ENCODE data around the gene CHPF. TPM values are rescaled to one million over a fixed set of nuclear protein-coding genes. Genes with fewer than 3 reads are reported as not detected.

Gene CHPF
- total RNA-seq, 1 experiment from 2014 or later: 17.5 TPM

DNA sequence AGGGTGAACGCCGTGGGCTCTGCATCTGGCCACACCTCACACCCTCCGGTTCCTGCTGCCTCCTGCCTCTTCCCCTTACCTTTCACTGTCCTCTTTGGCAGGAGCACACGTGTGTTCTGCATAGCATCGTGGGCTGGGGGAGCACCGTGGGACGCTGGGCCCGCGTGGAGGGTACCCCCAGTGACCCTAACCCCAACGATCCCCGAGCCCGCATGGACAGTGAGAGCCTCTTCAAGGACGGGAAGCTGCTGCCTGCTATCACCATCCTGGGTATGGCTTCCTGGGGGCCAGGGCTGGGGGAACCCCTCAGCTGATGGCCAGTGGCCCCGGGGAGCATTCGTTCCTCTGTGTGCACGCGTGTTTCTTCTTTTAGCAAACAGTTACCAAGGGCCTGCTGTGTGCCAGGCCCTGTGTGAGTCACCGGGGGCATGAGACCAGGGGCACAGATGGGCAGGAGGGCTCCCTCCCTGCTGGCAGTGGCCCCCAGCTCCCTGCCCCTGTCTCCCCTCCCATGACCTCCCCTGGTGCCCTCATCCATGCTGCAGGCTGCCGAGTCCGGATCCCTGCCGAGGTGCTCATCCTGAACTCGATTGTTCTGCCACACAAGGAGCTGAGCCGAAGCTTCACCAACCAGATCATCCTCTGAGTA lies 37.3 kb downstream of the CHPF start:
- ATAC-seq: no peak
- Histone ChIP-seq H3K4me1 (ENCODE audit: control insufficient read depth, insufficient read depth, low read length) (peaks cover 12% of the 10 kb centered on the region), H3K27ac (ENCODE audit: low read length) (no peak overlapping the region), H3K4me3 (ENCODE audit: low read depth in 2 of 2, low read length in 2 of 2) (no peak overlapping the region), H3K36me3 (ENCODE audit: control insufficient read depth, insufficient read depth, low read length) (no peaks in the 10 kb centered on the region), H3K9me3 (ENCODE audit: control insufficient read depth, insufficient read depth, low read depth, low read length) (no peaks in the 10 kb centered on the region), H3K27me3 (ENCODE audit: control insufficient read depth, insufficient read depth, low read length) (no peaks in the 10 kb centered on the region)
- intact Hi-C loops (cut with micrococcal nuclease; ENCODE audit: unreplicated experiment) (no loop called here), in situ Hi-C loops (cut with HindIII; ENCODE audit: low pct_unique_long_range_greater_than_20kb, low sequenced_read_pairs) (no loop called here)
- no peak for TF ChIP-seq SIN3A (IDR thresholded peaks at IDR 0.05; ENCODE audit: borderline replicate concordance, insufficient read depth, low read depth, low read length)
- POLR2A ChIA-PET: interaction anchor here (0.6 kb wide), 1 partner anchor 8 kb away, joined by 3 read pairs; the partner anchor contains the start of gene GMPPA
- CTCF ChIA-PET: interaction anchor here (0.7 kb wide), 1 partner anchor 109 kb away, joined by 3 read pairs; no protein-coding TSS in a partner anchor
- no TSS peak for BruUV-seq (replicated peaks)
- no peak for DNase-seq (ENCODE audit: low read depth, low spot score)

- intact Hi-C loops (cut with micrococcal nuclease; ENCODE audit: unreplicated experiment): no loop called here
- no peak overlapping the region for H3K27ac ChIP-seq (ENCODE audit: low read length)
Observed at GRCh38 chr2:219505585-219505984, 38.0 kb downstream of the CHPF start.

More at GRCh38 chr2:219505585-219505984, 38.0 kb downstream of the CHPF start:
- TF ChIP-seq TCF7L2 (IDR thresholded peaks at IDR 0.05; ENCODE audit: low read depth, low read length) (no peak), SIN3A (IDR thresholded peaks at IDR 0.05; ENCODE audit: borderline replicate concordance, insufficient read depth, low read depth, low read length) (no peak), POLR2AphosphoS5 (IDR thresholded peaks at IDR 0.05; ENCODE audit: low read depth, low read length) (no peak), REST (IDR thresholded peaks at IDR 0.05; ENCODE audit: insufficient read depth in 1 of 2, low read depth in 2 of 2, low read length in 1 of 2) (no peak)
- TF ChIP-seq, protein P1, sequence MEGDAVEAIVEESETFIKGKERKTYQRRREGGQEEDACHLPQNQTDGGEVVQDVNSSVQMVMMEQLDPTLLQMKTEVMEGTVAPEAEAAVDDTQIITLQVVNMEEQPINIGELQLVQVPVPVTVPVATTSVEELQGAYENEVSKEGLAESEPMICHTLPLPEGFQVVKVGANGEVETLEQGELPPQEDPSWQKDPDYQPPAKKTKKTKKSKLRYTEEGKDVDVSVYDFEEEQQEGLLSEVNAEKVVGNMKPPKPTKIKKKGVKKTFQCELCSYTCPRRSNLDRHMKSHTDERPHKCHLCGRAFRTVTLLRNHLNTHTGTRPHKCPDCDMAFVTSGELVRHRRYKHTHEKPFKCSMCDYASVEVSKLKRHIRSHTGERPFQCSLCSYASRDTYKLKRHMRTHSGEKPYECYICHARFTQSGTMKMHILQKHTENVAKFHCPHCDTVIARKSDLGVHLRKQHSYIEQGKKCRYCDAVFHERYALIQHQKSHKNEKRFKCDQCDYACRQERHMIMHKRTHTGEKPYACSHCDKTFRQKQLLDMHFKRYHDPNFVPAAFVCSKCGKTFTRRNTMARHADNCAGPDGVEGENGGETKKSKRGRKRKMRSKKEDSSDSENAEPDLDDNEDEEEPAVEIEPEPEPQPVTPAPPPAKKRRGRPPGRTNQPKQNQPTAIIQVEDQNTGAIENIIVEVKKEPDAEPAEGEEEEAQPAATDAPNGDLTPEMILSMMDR (IDR thresholded peaks at IDR 0.05): no peak
- CTCF ChIA-PET: no interaction called here
- POLR2A ChIA-PET: no interaction called here
- no peak for ATAC-seq
- H3K9me3 ChIP-seq (ENCODE audit: control insufficient read depth, insufficient read depth, low read depth, low read length): no peaks in the 10 kb centered on the region
- H3K4me1 ChIP-seq (ENCODE audit: control insufficient read depth, insufficient read depth, low read length): peaks cover 11% of the 10 kb centered on the region
- in situ Hi-C loops (cut with HindIII; ENCODE audit: low pct_unique_long_range_greater_than_20kb, low sequenced_read_pairs): no loop called here
- H3K4me3 ChIP-seq (ENCODE audit: low read depth in 2 of 2, low read length in 2 of 2): no peak overlapping the region
- no peaks in the 10 kb centered on the region for H3K27me3 ChIP-seq (ENCODE audit: control insufficient read depth, insufficient read depth, low read length)
- no TSS peak for BruUV-seq (replicated peaks)
- no peak for DNase-seq (ENCODE audit: low read depth, low spot score)
- no peaks in the 10 kb centered on the region for H3K36me3 ChIP-seq (ENCODE audit: control insufficient read depth, insufficient read depth, low read length)

Data from Panc1 (cell line).